Measurements from ENCODE around the gene C2CD2L. TPM values are rescaled to one million over a fixed set of nuclear protein-coding genes. Genes with fewer than 3 reads are reported as not detected.

Gene C2CD2L
- total RNA-seq, 6 experiments from 2014 or later: 10.0 to 13.5 (median 10.8) TPM

DNA sequence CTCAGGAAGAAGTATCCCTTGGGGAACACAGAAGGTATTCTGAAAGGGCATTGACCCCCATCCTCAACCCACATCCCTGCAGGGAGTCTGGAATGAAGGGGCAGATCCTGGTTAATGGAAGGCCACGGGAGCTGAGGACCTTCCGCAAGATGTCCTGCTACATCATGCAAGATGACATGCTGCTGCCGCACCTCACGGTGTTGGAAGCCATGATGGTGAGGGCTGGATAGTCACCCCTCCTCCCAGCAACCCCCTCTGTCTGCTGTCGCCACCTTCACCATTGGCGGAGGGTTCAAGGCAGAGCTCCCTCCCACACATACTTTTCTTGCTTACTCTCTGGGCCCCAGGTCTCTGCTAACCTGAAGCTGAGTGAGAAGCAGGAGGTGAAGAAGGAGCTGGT is 47.0 kb downstream of the C2CD2L start:
- Mint-ChIP-seq H3K27ac (no peak overlapping the region), H3K4me1 (ENCODE audit: low read depth) (no peaks in the 10 kb centered on the region), H3K9me3 (no peaks in the 10 kb centered on the region), H3K36me3 (ENCODE audit: low read depth) (no peaks in the 10 kb centered on the region), H3K4me3 (no peak overlapping the region), H3K27me3 (ENCODE audit: insufficient read depth) (peaks cover 52% of the 10 kb centered on the region)
- TF ChIP-seq, protein P1, sequence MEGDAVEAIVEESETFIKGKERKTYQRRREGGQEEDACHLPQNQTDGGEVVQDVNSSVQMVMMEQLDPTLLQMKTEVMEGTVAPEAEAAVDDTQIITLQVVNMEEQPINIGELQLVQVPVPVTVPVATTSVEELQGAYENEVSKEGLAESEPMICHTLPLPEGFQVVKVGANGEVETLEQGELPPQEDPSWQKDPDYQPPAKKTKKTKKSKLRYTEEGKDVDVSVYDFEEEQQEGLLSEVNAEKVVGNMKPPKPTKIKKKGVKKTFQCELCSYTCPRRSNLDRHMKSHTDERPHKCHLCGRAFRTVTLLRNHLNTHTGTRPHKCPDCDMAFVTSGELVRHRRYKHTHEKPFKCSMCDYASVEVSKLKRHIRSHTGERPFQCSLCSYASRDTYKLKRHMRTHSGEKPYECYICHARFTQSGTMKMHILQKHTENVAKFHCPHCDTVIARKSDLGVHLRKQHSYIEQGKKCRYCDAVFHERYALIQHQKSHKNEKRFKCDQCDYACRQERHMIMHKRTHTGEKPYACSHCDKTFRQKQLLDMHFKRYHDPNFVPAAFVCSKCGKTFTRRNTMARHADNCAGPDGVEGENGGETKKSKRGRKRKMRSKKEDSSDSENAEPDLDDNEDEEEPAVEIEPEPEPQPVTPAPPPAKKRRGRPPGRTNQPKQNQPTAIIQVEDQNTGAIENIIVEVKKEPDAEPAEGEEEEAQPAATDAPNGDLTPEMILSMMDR (IDR thresholded peaks at IDR 0.05): no peak
- DNase-seq: no peak

DNA sequence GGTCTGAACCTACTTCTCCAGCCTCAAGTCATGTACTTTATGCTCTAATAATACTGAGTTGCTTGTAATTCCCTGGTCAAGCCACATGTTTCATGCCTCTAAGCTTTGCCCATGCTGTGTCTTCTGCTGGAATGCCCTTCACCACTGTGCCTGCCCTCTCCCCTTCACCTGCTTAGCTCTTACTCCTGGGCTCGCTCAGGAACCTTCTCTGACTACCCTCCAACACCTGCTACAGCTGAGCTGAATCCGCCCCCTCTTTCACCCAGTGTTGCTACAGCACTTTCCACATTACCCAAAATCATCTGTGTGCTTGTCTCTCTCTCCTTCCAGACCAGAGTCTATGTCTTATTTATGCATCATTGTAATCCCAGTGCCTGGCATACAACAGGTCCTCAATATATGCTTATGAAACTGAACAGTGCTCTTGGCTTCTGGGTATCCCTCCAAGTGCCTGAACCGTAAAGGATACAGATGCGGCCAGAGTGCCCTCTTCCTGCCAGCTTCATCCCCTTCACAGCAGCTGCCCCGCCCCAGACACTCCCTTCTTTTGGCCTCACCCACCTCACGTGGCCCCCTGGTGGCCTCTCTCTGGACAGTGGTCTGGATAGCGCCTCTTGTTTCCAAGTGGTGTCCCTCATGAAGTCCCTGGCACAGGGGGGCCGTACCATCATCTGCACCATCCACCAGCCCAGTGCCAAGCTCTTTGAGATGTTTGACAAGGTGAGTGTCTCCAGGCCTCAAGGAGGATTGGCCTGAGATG is 48.8 kb downstream of the C2CD2L start:
- Mint-ChIP-seq H3K4me1 (ENCODE audit: low read depth) (no peaks in the 10 kb centered on the region), H3K36me3 (ENCODE audit: low read depth) (no peaks in the 10 kb centered on the region), H3K27me3 (ENCODE audit: insufficient read depth) (peaks cover 47% of the 10 kb centered on the region), H3K27ac (no peak overlapping the region), H3K4me3 (no peak overlapping the region), H3K9me3 (no peaks in the 10 kb centered on the region)
- TF ChIP-seq, protein P1 (IDR thresholded peaks at IDR 0.05): peak; percentile 64
- no peak for DNase-seq

DNA sequence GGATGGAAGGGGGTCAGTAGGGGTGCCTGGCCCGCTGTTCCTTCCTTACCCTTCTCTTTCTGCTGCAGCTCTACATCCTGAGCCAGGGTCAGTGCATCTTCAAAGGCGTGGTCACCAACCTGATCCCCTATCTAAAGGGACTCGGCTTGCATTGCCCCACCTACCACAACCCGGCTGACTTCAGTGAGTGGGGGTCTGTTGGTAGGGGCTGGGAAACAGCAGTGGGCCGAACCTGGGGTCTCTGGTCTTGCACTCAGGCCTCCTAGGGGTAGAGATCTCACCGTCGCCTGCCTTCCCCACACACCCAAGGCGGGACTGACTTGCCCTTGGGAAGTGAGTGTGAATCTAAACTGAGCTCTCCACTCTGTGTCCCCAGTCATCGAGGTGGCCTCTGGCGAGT is 49.4 kb downstream of the C2CD2L start:
- H3K4me3 Mint-ChIP-seq: no peak overlapping the region
- no peaks in the 10 kb centered on the region for H3K9me3 Mint-ChIP-seq
- TF ChIP-seq, protein P1 (IDR thresholded peaks at IDR 0.05): peak; percentile 7; the same call in 1 of the 2 replicates
- H3K36me3 Mint-ChIP-seq (ENCODE audit: low read depth): no peaks in the 10 kb centered on the region
- H3K27ac Mint-ChIP-seq: no peak overlapping the region
- no peak for DNase-seq
- peaks cover 48% of the 10 kb centered on the region for H3K27me3 Mint-ChIP-seq (ENCODE audit: insufficient read depth)
- H3K4me1 Mint-ChIP-seq (ENCODE audit: low read depth): no peaks in the 10 kb centered on the region

DNA sequence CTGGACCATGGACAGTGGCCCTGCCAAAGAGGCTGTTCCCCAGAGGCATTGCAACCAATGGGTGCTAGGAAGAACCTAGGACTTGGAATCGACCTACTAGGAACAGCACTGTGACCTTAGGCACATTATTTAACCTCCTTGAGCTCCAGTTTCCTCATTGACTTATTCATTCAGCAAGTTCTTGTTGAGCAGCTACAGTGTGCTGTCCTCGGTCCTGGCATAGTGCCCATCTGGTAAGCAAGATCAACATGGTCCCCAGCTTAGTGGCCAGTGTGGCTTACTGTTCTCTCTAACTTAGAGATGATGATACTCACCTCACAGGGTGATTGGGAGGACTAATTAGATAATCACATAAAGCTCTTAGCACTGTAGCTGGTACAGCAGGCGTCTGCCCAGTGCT is 49.9 kb downstream of the C2CD2L start:
- Mint-ChIP-seq H3K4me1 (ENCODE audit: low read depth) (no peaks in the 10 kb centered on the region), H3K9me3 (no peaks in the 10 kb centered on the region), H3K27me3 (ENCODE audit: insufficient read depth) (peaks cover 50% of the 10 kb centered on the region), H3K4me3 (no peak overlapping the region), H3K36me3 (ENCODE audit: low read depth) (no peaks in the 10 kb centered on the region), H3K27ac (no peak overlapping the region)
- TF ChIP-seq, protein P1 (IDR thresholded peaks at IDR 0.05): no peak
- no peak for DNase-seq

DNA sequence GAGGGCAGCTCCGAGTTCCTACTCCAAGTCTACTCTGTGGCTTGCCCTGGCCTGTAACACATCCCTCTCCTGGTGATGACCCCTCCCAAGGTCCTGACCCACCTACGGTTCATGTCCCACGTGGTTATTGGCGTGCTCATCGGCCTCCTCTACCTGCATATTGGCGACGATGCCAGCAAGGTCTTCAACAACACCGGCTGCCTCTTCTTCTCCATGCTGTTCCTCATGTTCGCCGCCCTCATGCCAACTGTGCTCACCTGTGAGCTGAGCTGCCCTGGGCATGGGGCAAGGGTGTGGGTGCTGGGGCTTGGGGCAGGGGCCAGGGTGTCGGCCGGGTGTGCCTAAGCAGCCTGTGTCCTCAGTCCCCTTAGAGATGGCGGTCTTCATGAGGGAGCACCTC is 51.3 kb downstream of the C2CD2L start:
- H3K27ac Mint-ChIP-seq: no peak overlapping the region
- no peaks in the 10 kb centered on the region for H3K9me3 Mint-ChIP-seq
- no peak overlapping the region for H3K4me3 Mint-ChIP-seq
- no peaks in the 10 kb centered on the region for H3K4me1 Mint-ChIP-seq (ENCODE audit: low read depth)
- peaks cover 48% of the 10 kb centered on the region for H3K27me3 Mint-ChIP-seq (ENCODE audit: insufficient read depth)
- no peaks in the 10 kb centered on the region for H3K36me3 Mint-ChIP-seq (ENCODE audit: low read depth)
- DNase-seq: no peak
- TF ChIP-seq, protein P1 (IDR thresholded peaks at IDR 0.05): no peak

Data from HFFc6 (cell line).